K562 (cell line): ENCODE results near the gene NPDC1. TPM values are rescaled to one million over a fixed set of nuclear protein-coding genes. Genes with fewer than 3 reads are reported as not detected.

Source experiments
- ATAC-seq: fragments of 200-7000 bp; cut with Tn5 transposase; 3 replicates; pipeline ENCODE4 v1.9.1; 2020; ENCODE audit warnings: moderate library complexity
- BruUV-seq: library from RNA; stranded (reverse); fragments of 400-500 nt; replicated peaks from 2 replicates; lab custom pipeline; 2021; lab: Mats Ljungman, UMichigan
- CTCF ChIA-PET: fragments of 300-600 bp; formaldehyde crosslinking; extraction: SDS; loops from one replicate; lab custom pipeline; 2021; ENCODE audit warnings: low intra/inter-chr PET ratio; lab: Yijun Ruan, JAX
- POLR2A ChIA-PET: fragments of 300-600, 350-650 bp; sonication (Branson Sonifier 250); formaldehyde crosslinking; extraction: SDS; loops from one replicate; lab custom pipeline; 2021; ENCODE audit warnings: antibody characterized with exemption, inconsistent platforms; lab: Yijun Ruan, JAX
- DNase-seq, 4 experiments: peaks; one replicate each; pipeline versions ENCODE4 v3.0.0 to v3.0.0-alpha.2; 2011 to 2018; ENCODE audit warnings: low spot score in 3 of 4, mixed read lengths in 3 of 4; ENCODE audit errors: extremely low read depth in 1 of 4
- FAIRE-seq: peaks from 2 replicates; lab custom pipeline; 2011; peaks lifted over from hg19 to GRCh38; lab: Jason Lieb, UNC
- H2AFZ ChIP-seq: 2 replicates; pipeline ENCODE4 v1.6.0; 2011; ENCODE audit warnings: low read depth, low read length, control low read depth, inconsistent platforms
- H3K27ac ChIP-seq: fragments of 200-600 bp; 3 replicates; pipeline ENCODE4 v1.8.0; 2011; ENCODE audit warnings: low read depth, mild to moderate bottlenecking, control low read depth, inconsistent platforms, low read length, moderate library complexity, mixed read lengths; ENCODE audit errors: extremely low read depth
- H3K27me3 ChIP-seq, 2 experiments: fragments of 300-600 bp in 1 of 2; 2 replicates in 1 of 2; 3 replicates in 1 of 2; pipeline versions ENCODE4 v1.6.0 to v1.8.0; 2011; ENCODE audit warnings: inconsistent platforms in 2 of 2, low read length in 2 of 2, mild to moderate bottlenecking in 1 of 2, mixed read lengths in 1 of 2, moderate library complexity in 1 of 2; ENCODE audit not compliant: control insufficient read depth in 2 of 2, insufficient read depth in 2 of 2
- H3K36me3 ChIP-seq: fragments of 300-600 bp; 3 replicates; pipeline ENCODE4 v1.8.0; 2011; ENCODE audit warnings: mild to moderate bottlenecking, low read length, inconsistent platforms; ENCODE audit not compliant: control insufficient read depth, insufficient read depth
- H3K4me1 ChIP-seq, 2 experiments: fragments of 200-600 bp in 1 of 2; replicated peaks in 1 of 2; 2 replicates in 1 of 2; 3 replicates in 1 of 2; pipeline versions ENCODE4 v1.5.1 to v1.8.0; 2011; ENCODE audit warnings: inconsistent platforms in 2 of 2, low read length in 2 of 2, mild to moderate bottlenecking in 1 of 2, mixed read lengths in 1 of 2, moderate library complexity in 1 of 2; ENCODE audit not compliant: control insufficient read depth in 2 of 2, insufficient read depth in 2 of 2
- H3K4me2 ChIP-seq: 2 replicates; pipeline ENCODE4 v1.6.1; 2011; ENCODE audit warnings: low read length, control low read depth, inconsistent platforms, mixed read lengths; ENCODE audit not compliant: insufficient read depth
- H3K4me3 ChIP-seq: fragments of 200-600 bp; sonication (generic), shearing (Covaris generic); 2 replicates; pipeline ENCODE4 v1.5.1; 2016; ENCODE audit warnings: control low read depth, inconsistent platforms
- H3K79me2 ChIP-seq: fragments of 200-600 bp; 3 replicates; pipeline ENCODE4 v1.8.0; 2011; ENCODE audit warnings: low read length, inconsistent platforms; ENCODE audit not compliant: control insufficient read depth, insufficient read depth
- H3K9ac ChIP-seq, 2 experiments: 2 replicates each; pipeline versions ENCODE4 v1.6.0 to v1.6.1; 2011; ENCODE audit warnings: low read depth in 2 of 2, low read length in 2 of 2, control low read depth in 1 of 2, inconsistent platforms in 1 of 2, mild to moderate bottlenecking in 1 of 2, mixed read lengths in 1 of 2; ENCODE audit not compliant: insufficient read depth in 1 of 2
- H3K9me1 ChIP-seq: one replicate; pipeline ENCODE4 v1.6.0; 2011; ENCODE audit warnings: inconsistent platforms, mild to moderate bottlenecking, low read length, moderate library complexity; ENCODE audit not compliant: control insufficient read depth, insufficient read depth
- H3K9me3 ChIP-seq: replicated peaks from 2 replicates; pipeline ENCODE4 v1.5.1; 2011; ENCODE audit warnings: low read depth, low read length, inconsistent platforms; ENCODE audit not compliant: control insufficient read depth, insufficient read depth
- H4K20me1 ChIP-seq: replicated peaks from 2 replicates; pipeline ENCODE4 v1.6.1; 2011; ENCODE audit warnings: low read length, inconsistent platforms, mixed read lengths; ENCODE audit not compliant: control insufficient read depth, insufficient read depth
- DACH1 ChIP-seq: fragments of 450-650 bp; IDR thresholded peaks from 2 replicates; pipeline ENCODE4 v1.6.1; 2018; ENCODE audit not compliant: partially characterized antibody
- E2F8 ChIP-seq: fragments of 450-650 bp; IDR thresholded peaks from 2 replicates; pipeline ENCODE4 v1.7.1; 2018; ENCODE audit warnings: mild to moderate bottlenecking, low read depth; ENCODE audit not compliant: partially characterized antibody
- EGR1 ChIP-seq: fragments of 450-650 bp; conservative IDR thresholded peaks from 2 replicates; pipeline ENCODE4 v1.6.1; 2017; ENCODE audit warnings: mild to moderate bottlenecking
- IRF2 ChIP-seq: sonication (generic); formaldehyde crosslinking; IDR thresholded peaks from 2 replicates; pipeline ENCODE4 v1.8.1; 2022; ENCODE audit warnings: mild to moderate bottlenecking, missing genetic modification reagents
- NCOA2 ChIP-seq, 2 experiments: fragments of 450-650 bp; IDR thresholded peaks; 2 replicates each; pipeline ENCODE4 v1.6.1; 2018; ENCODE audit warnings: mild to moderate bottlenecking in 2 of 2, moderate library complexity in 1 of 2; ENCODE audit not compliant: partially characterized antibody in 2 of 2
- NFE2L1 ChIP-seq: fragments of 450-650 bp; IDR thresholded peaks from 2 replicates; pipeline ENCODE4 v1.6.1; 2016; ENCODE audit warnings: missing genetic modification characterization, low read depth, mild to moderate bottlenecking, missing compliant biosample characterization, moderate library complexity, borderline replicate concordance
- NFRKB ChIP-seq: fragments of 450-650 bp; IDR thresholded peaks from 2 replicates; pipeline ENCODE4 v1.6.1; 2016; ENCODE audit warnings: low read depth
- RERE ChIP-seq: sonication (generic); formaldehyde crosslinking; IDR thresholded peaks from 2 replicates; pipeline ENCODE4 v1.8.0; 2023; ENCODE audit warnings: missing genetic modification reagents, mild to moderate bottlenecking, borderline replicate concordance
- RFX5 ChIP-seq: IDR thresholded peaks from 2 replicates; pipeline ENCODE4 v1.6.1; 2011; ENCODE audit warnings: low read depth, mild to moderate bottlenecking, improper control_type of control experiment, low read length
- RHOXF2B ChIP-seq: fragments of 250-450 bp; sonication (Bioruptor Pico); conservative IDR thresholded peaks from 2 replicates; pipeline ENCODE4 v1.5.1; 2021
- SRF ChIP-seq, 2 experiments: fragments of 250-450, 450-650 bp in 1 of 2; sonication (Bioruptor Pico) in 1 of 2; sonication (generic) in 1 of 2; formaldehyde crosslinking; IDR thresholded peaks; 2 replicates each; pipeline versions ENCODE4 v1.5.0 to v1.5.1; 2020 to 2022; ENCODE audit warnings: mild to moderate bottlenecking in 1 of 2, missing genetic modification reagents in 1 of 2
- SRSF1 ChIP-seq: fragments of 200-400 bp; formaldehyde crosslinking; IDR thresholded peaks from 2 replicates; pipeline ENCODE4 v1.6.1; 2017; ENCODE audit warnings: mild to moderate bottlenecking, low read depth, low read length, moderate library complexity
- STAT5B ChIP-seq: fragments of 250-450 bp; sonication (Bioruptor Pico); IDR thresholded peaks from 2 replicates; pipeline ENCODE4 v1.8.0; 2021; ENCODE audit warnings: mild to moderate bottlenecking, inconsistent platforms
- ZNF124 ChIP-seq: sonication (generic); formaldehyde crosslinking; IDR thresholded peaks from 2 replicates; pipeline ENCODE4 v1.8.1; 2022; ENCODE audit warnings: missing genetic modification reagents
- ZNF146 ChIP-seq: IDR thresholded peaks from one replicate; pipeline ENCODE4 v1.6.1; 2018; ENCODE audit warnings: missing compliant biosample characterization; ENCODE audit not compliant: unreplicated experiment
- ZNF695 ChIP-seq: fragments of 450-650 bp; formaldehyde crosslinking; IDR thresholded peaks from 2 replicates; pipeline ENCODE4 v1.4.0; 2020; ENCODE audit warnings: mild to moderate bottlenecking, moderate library complexity
- WGBS: fragments of 100-300 bp; shearing (Covaris generic); methylation state at CpG from one replicate; pipeline ENCODE4 v1.1.6; 2016; ENCODE audit warnings: low coverage, mixed read lengths; ENCODE audit not compliant: insufficient coverage; ENCODE audit errors: missing lambda C conversion rate; 5-methylcytosine and 5-hydroxymethylcytosine counted together
- in situ Hi-C: fragments of 300-500 bp; cut with MboI; formaldehyde crosslinking; loops from 4 replicates; pipeline ENCODE4 v1.15.0; 2018; ENCODE audit warnings: inconsistent platforms, mixed read lengths
- intact Hi-C: fragments of 100-400 bp; cut with micrococcal nuclease; formaldehyde crosslinking; loops from 2 replicates; pipeline ENCODE4 v1.14.2; 2022
- polyA plus RNA-seq, 8 experiments: library from polyadenylated mRNA; depleted of rRNA in 4 of 8; stranded (reverse) in 5 of 8; unstranded in 3 of 8; fragments of >200 nt; fragmentation: Nextera tagmentation in 2 of 8; fragmentation: Illumina TruSeq in 1 of 8; extraction: Ambion mirVana in 2 of 8; extraction: Trizol in 1 of 8; gene quantifications; 2 replicates each; pipeline versions ENCODE4 v1.2.1 to v1.2.3, GENCODE V29; 2011 to 2014; ENCODE audit warnings: inconsistent platforms in 1 of 8, missing spikeins in 1 of 8
- total RNA-seq, 7 experiments: library from RNA; depleted of rRNA in 6 of 7; stranded (reverse); fragments of >200 nt in 6 of 7; fragmentation: Illumina TruSeq in 2 of 7; extraction: Trizol in 2 of 7; gene quantifications; 2 replicates each; pipeline versions ENCODE4 v1.2.1 to v1.2.3, GENCODE V29; 2011 to 2021; ENCODE audit warnings: low replicate concordance in 1 of 7

The NPDC1 gene
- total and polyA plus RNA-seq, 9 of the 15 experiments (the other 6 are each of a cell fraction or from before 2014, with no cell fraction given) = 0.06 to 2.1 (median 0.53) TPM; not detected in 3

GRCh38 chr9:137038916-137039315 is 7.1 kb downstream of the NPDC1 start:
- H3K27me3 ChIP-seq = peaks cover 0 to 28% of the 10 kb centered on the region in 2 experiments; a peak in 2 of 5 replicates
- H4K20me1 ChIP-seq = 0 out of 2 replicates have a peak, but pooled peaks cover 2% of the 10 kb centered on the region
- H3K4me3 ChIP-seq = no peak overlapping the region
- no peak overlapping the region for H2AFZ ChIP-seq
- POLR2A ChIA-PET = interaction anchor here (0.8 kb wide), 1 partner anchor 311 kb away, joined by 3 read pairs; no protein-coding TSS in a partner anchor
- intact Hi-C loops = no loop called here
- no peaks in the 10 kb centered on the region for H3K9me3 ChIP-seq
- H3K9me1 ChIP-seq = no peaks in the 10 kb centered on the region
- peaks cover 0 to 74% of the 10 kb centered on the region in 2 experiments; a peak in 4 of 5 replicates for H3K4me1 ChIP-seq
- BruUV-seq = no TSS peak
- TF ChIP-seq NFE2L1 (tag) (no peak), EGR1 (no peak), SRF (CRISPR knock-in tag; IDR thresholded peaks at IDR 0.05) (no peak), ZNF124 (CRISPR knock-in tag) (no peak), NCOA2 (IDR thresholded peaks at IDR 0.05; ENCODE audit: partially characterized antibody in 2 of 2) (no peak), ZNF695 (CRISPR knock-in tag) (no peak), RHOXF2B (no peak), E2F8 (no peak), SRSF1 (no peak), STAT5B (no peak), RFX5 (no peak), ZNF146 (CRISPR knock-in tag) (no peak), IRF2 (CRISPR knock-in tag) (no peak), DACH1 (no peak), RERE (CRISPR knock-in tag) (no peak), NFRKB (no peak)
- no peaks in the 10 kb centered on the region for H3K36me3 ChIP-seq
- CTCF ChIA-PET = no interaction called here
- H3K4me2 ChIP-seq = no peak overlapping the region
- DNase-seq (no peak), FAIRE-seq (no peak), ATAC-seq (no peak)
- H3K9ac ChIP-seq = 0 out of 4 replicates have a peak overlapping the region, but pooled peaks of 1 of the 2 experiments have one; percentile 48
- H3K27ac ChIP-seq = no peak overlapping the region
- no peaks in the 10 kb centered on the region for H3K79me2 ChIP-seq
- in situ Hi-C loops = loop anchor here (5.0 kb wide), 2 partner anchors 92 to 267 kb away; partner anchors contain the start of gene C8G
- 9% methylated on average over 9 of the region's 9 CpGs for WGBS
